H1 (cell line): ENCODE data around the gene RASAL1. TPM values are rescaled to one million over a fixed set of nuclear protein-coding genes. Genes with fewer than 3 reads are reported as not detected.

Experiments
- CTCF ChIA-PET: fragments of 300-600 bp; sonication (Branson Sonifier 250); formaldehyde crosslinking; loops from one replicate; lab custom pipeline; 2021; ENCODE audit not compliant: partially characterized antibody; lab: Charles Lee
- POLR2A ChIA-PET: fragments of 300-600 bp; sonication (Branson Sonifier 250); formaldehyde crosslinking; loops from one replicate; lab custom pipeline; 2021; ENCODE audit warnings: inconsistent platforms; ENCODE audit not compliant: partially characterized antibody; lab: Charles Lee
- DNase-seq, 2 experiments: peaks; one replicate each; pipeline versions ENCODE4 v3.0.0 to v3.0.0-alpha.2; 2010 to 2022; ENCODE audit warnings: low spot score in 2 of 2, low read depth in 1 of 2, mixed read lengths in 1 of 2
- FAIRE-seq: peaks from 2 replicates; lab custom pipeline; 2011; peaks lifted over from hg19 to GRCh38; lab: Jason Lieb, UNC
- H2AFZ ChIP-seq: 2 replicates; pipeline ENCODE4 v1.8.1; 2012; ENCODE audit warnings: low read length, inconsistent platforms
- H2AK5ac ChIP-seq: 2 replicates; pipeline ENCODE4 v1.6.1; 2013; ENCODE audit warnings: low read depth, low read length
- H2BK120ac ChIP-seq: replicated peaks from 2 replicates; pipeline ENCODE3; 2013; ENCODE audit warnings: low read depth, low read length, inconsistent platforms
- H2BK12ac ChIP-seq: 2 replicates; pipeline ENCODE4 v1.6.1; 2013; ENCODE audit warnings: low read depth, low read length
- H2BK15ac ChIP-seq: 2 replicates; pipeline ENCODE4 v1.6.1; 2013; ENCODE audit warnings: low read length
- H2BK20ac ChIP-seq: 2 replicates; pipeline ENCODE4 v1.6.1; 2013; ENCODE audit warnings: low read length
- H2BK5ac ChIP-seq: 2 replicates; pipeline ENCODE4 v1.6.1; 2013; ENCODE audit warnings: low read depth, low read length
- H3K14ac ChIP-seq: 2 replicates; pipeline ENCODE4 v1.6.1; 2013; ENCODE audit warnings: inconsistent platforms; ENCODE audit not compliant: insufficient read length
- H3K18ac ChIP-seq: 2 replicates; pipeline ENCODE4 v1.6.1; 2013; ENCODE audit warnings: low read length; ENCODE audit errors: extremely low read depth
- H3K23ac ChIP-seq: 2 replicates; pipeline ENCODE4 v1.6.1; 2013; ENCODE audit warnings: inconsistent platforms; ENCODE audit not compliant: insufficient read length
- H3K23me2 ChIP-seq: 2 replicates; pipeline ENCODE4 v1.6.1; 2013; ENCODE audit warnings: low read depth, low read length
- H3K27ac ChIP-seq: 2 replicates; pipeline ENCODE4 v1.6.1; 2011; ENCODE audit warnings: low read depth, low read length, inconsistent platforms
- H3K27me3 ChIP-seq, 4 experiments: replicated peaks in 1 of 4; 1 replicate in 1 of 4; 2 replicates in 3 of 4; pipeline versions ENCODE4 v1.6.1 to v1.8.1; 2011 to 2013; ENCODE audit warnings: low read length in 3 of 4, mild to moderate bottlenecking in 3 of 4, inconsistent platforms in 2 of 4, mixed read lengths in 2 of 4, moderate library complexity in 1 of 4; ENCODE audit not compliant: control insufficient read depth in 3 of 4, insufficient read depth in 3 of 4; ENCODE audit errors: extremely low read depth in 1 of 4
- H3K36me3 ChIP-seq, 4 experiments: 2 replicates each; pipeline versions ENCODE4 v1.6.1 to v1.8.1; 2011 to 2013; ENCODE audit warnings: mild to moderate bottlenecking in 4 of 4, low read length in 3 of 4, moderate library complexity in 2 of 4, control low read depth in 1 of 4, inconsistent platforms in 1 of 4; ENCODE audit not compliant: insufficient read depth in 4 of 4, control insufficient read depth in 2 of 4
- H3K4ac ChIP-seq: replicated peaks from 2 replicates; pipeline ENCODE3; 2013; ENCODE audit warnings: low read length, low read depth, mixed read lengths, inconsistent platforms; ENCODE audit not compliant: insufficient read length
- H3K4me1 ChIP-seq, 4 experiments: replicated peaks in 1 of 4; 1 replicate in 1 of 4; 2 replicates in 3 of 4; pipeline versions ENCODE4 v1.6.1 to v1.8.1; 2011 to 2013; ENCODE audit warnings: low read length in 3 of 4, inconsistent platforms in 2 of 4, mixed read lengths in 1 of 4; ENCODE audit not compliant: insufficient read depth in 4 of 4, control insufficient read depth in 3 of 4
- H3K4me2 ChIP-seq, 2 experiments: 2 replicates each; pipeline versions ENCODE4 v1.6.1 to v1.8.1; 2011 to 2013; ENCODE audit warnings: low read depth in 2 of 2, low read length in 2 of 2, control low read depth in 1 of 2, inconsistent platforms in 1 of 2, mild to moderate bottlenecking in 1 of 2; ENCODE audit not compliant: insufficient read depth in 1 of 2
- H3K4me3 ChIP-seq, 4 experiments: fragments of 200-600, 300-600 bp in 1 of 4; sonication (generic), shearing (Covaris generic), sonication (Bioruptor Twin) in 1 of 4; 2 replicates each; pipeline versions ENCODE4 v1.5.1 to v1.8.1; 2011 to 2016; ENCODE audit warnings: low read length in 4 of 4, low read depth in 3 of 4, control low read depth in 2 of 4, inconsistent platforms in 2 of 4, mild to moderate bottlenecking in 2 of 4, mixed read lengths in 1 of 4, moderate library complexity in 1 of 4; ENCODE audit not compliant: insufficient read depth in 2 of 4; ENCODE audit errors: extremely low read depth in 1 of 4
- H3K56ac ChIP-seq: replicated peaks from 2 replicates; pipeline ENCODE3; 2013; ENCODE audit warnings: low read depth, mild to moderate bottlenecking, mixed read lengths, low read length, inconsistent platforms; ENCODE audit not compliant: insufficient read length
- H3K79me1 ChIP-seq: 2 replicates; pipeline ENCODE4 v1.6.1; 2013; ENCODE audit warnings: low read depth, low read length, control low read depth
- H3K79me2 ChIP-seq, 2 experiments: 2 replicates each; pipeline versions ENCODE4 v1.6.1 to v1.8.1; 2012 to 2013; ENCODE audit warnings: low read length in 2 of 2, mild to moderate bottlenecking in 2 of 2, inconsistent platforms in 1 of 2; ENCODE audit not compliant: insufficient read depth in 2 of 2, control insufficient read depth in 1 of 2
- H3K9ac ChIP-seq, 4 experiments: replicated peaks in 1 of 4; 1 replicate in 1 of 4; 2 replicates in 3 of 4; pipeline versions ENCODE4 v1.6.1 to v1.8.1; 2011 to 2013; ENCODE audit warnings: low read depth in 3 of 4, low read length in 3 of 4, control low read depth in 2 of 4, mild to moderate bottlenecking in 2 of 4, moderate library complexity in 2 of 4, inconsistent platforms in 1 of 4; ENCODE audit errors: extremely low read depth in 1 of 4
- H3K9me3 ChIP-seq, 2 experiments: 2 replicates each; pipeline versions ENCODE4 v1.6.1 to v1.8.1; 2012 to 2013; ENCODE audit warnings: mild to moderate bottlenecking in 2 of 2, moderate library complexity in 2 of 2, control low read depth in 1 of 2, inconsistent platforms in 1 of 2, low read depth in 1 of 2, low read length in 1 of 2, mixed read lengths in 1 of 2; ENCODE audit not compliant: insufficient read depth in 2 of 2
- H4K20me1 ChIP-seq, 2 experiments: replicated peaks in 1 of 2; 2 replicates each; pipeline versions ENCODE3 to v1.8.1; 2011 to 2013; ENCODE audit warnings: inconsistent platforms in 2 of 2, low read length in 2 of 2, mild to moderate bottlenecking in 1 of 2; ENCODE audit not compliant: insufficient read depth in 2 of 2, control insufficient read depth in 1 of 2
- H4K5ac ChIP-seq: 2 replicates; pipeline ENCODE4 v1.6.1; 2013; ENCODE audit warnings: low read length, low read depth, mixed read lengths, inconsistent platforms; ENCODE audit not compliant: insufficient read length
- H4K8ac ChIP-seq: 2 replicates; pipeline ENCODE4 v1.8.0; 2013; ENCODE audit warnings: mild to moderate bottlenecking, moderate library complexity, low read length, inconsistent platforms; ENCODE audit not compliant: insufficient read depth; ENCODE audit errors: extremely low read depth
- H4K91ac ChIP-seq: replicated peaks from 2 replicates; pipeline ENCODE3; 2013; ENCODE audit warnings: low read length, mixed read lengths, inconsistent platforms; ENCODE audit not compliant: insufficient read length
- BCL11A ChIP-seq, 2 experiments: IDR thresholded peaks; one replicate each; pipeline ENCODE4 v1.6.1; 2011; ENCODE audit warnings: low read depth in 2 of 2, low read length in 2 of 2, mild to moderate bottlenecking in 2 of 2
- WGBS, 2 experiments: shearing (Covaris generic) in 1 of 2; methylation state at CpG; one replicate each; pipeline versions ENCODE4 v1.1.6 to v1.1.7; 2013 to 2015; ENCODE audit warnings: low lambda C conversion rate in 2 of 2, mixed read lengths in 2 of 2, inconsistent platforms in 1 of 2, low coverage in 1 of 2, missing lambda C conversion rate in 1 of 2; ENCODE audit not compliant: insufficient replicate concordance in 2 of 2, insufficient coverage in 1 of 2, insufficient read length in 1 of 2; ENCODE audit errors: extremely low coverage in 1 of 2, missing lambda C conversion rate in 1 of 2; 5-methylcytosine and 5-hydroxymethylcytosine counted together
- polyA plus RNA-seq, 7 experiments: library from polyadenylated mRNA; depleted of rRNA in 3 of 7; stranded (reverse) in 5 of 7; unstranded in 2 of 7; fragments of >200 nt in 5 of 7; fragments of 200-250 nt in 2 of 7; gene quantifications; 1 replicate in 5 of 7; 2 replicates in 1 of 7; 4 replicates in 1 of 7; pipeline versions ENCODE4 v1.2.1 to v1.2.3, GENCODE V29; 2011 to 2013; ENCODE audit warnings: missing spikeins in 2 of 7, mixed read lengths in 2 of 7
- total RNA-seq: library from RNA; stranded (reverse); fragmentation: NEBNext Ultra II Directional; extraction: Animal tissue kit (Norgen Biotek cat#: 25700); gene quantifications from 2 replicates; pipeline ENCODE4 v1.2.1, GENCODE V29; 2021

RASAL1 gene
- total and polyA plus RNA-seq, 2 of the 8 experiments (the other 6 are each of a cell fraction or from before 2014, with no cell fraction given), result 3.7 to 5.0 TPM

- CTCF ChIA-PET, result interaction anchor here (0.5 to 8.8 kb wide), 16 partner anchors 7 to 258 kb away, joined by 3 to 139 read pairs (median 6); partner anchors contain the start of genes CFAP73 and RASAL1
- H3K79me2 ChIP-seq, result no peaks in the 10 kb centered on the region
- no peak for FAIRE-seq
Observed at GRCh38 chr12:113091506-113091905, 44.1 kb downstream of the RASAL1 start.

More at GRCh38 chr12:113091506-113091905, 44.1 kb downstream of the RASAL1 start:
- Histone ChIP-seq H3K56ac (no peak overlapping the region), H3K27me3 (no peaks in the 10 kb centered on the region), H3K4me2 (no peak overlapping the region), H2BK15ac (no peak overlapping the region), H2BK120ac (no peak overlapping the region), H2BK5ac (no peak overlapping the region), H3K23me2 (peaks cover 3% of the 10 kb centered on the region; the same call in 1 of the 2 replicates), H4K8ac (no peak overlapping the region), H4K5ac (no peak overlapping the region), H2AFZ (no peak overlapping the region), H3K4ac (no peak overlapping the region), H3K9ac (peak overlapping the region in 1 of 4 experiments; percentile 37; a peak in 1 of 7 replicates), H3K18ac (no peak overlapping the region), H2BK20ac (no peak overlapping the region), H4K20me1 (peaks cover 0 to 2% of the 10 kb centered on the region in 2 experiments), H3K4me1 (peaks cover 0 to 13% (median 9%) of the 10 kb centered on the region in 4 experiments; a peak in 5 of 7 replicates), H3K23ac (no peak overlapping the region), H2BK12ac (peak overlapping the region; percentile 39; the same call in 1 of the 2 replicates), H3K27ac (no peak overlapping the region), H3K36me3 (no peaks in the 10 kb centered on the region), H3K9me3 (no peaks in the 10 kb centered on the region), H2AK5ac (peak overlapping the region; percentile 97), H4K91ac (no peak overlapping the region), H3K4me3 (no peak overlapping the region), H3K79me1 (no peaks in the 10 kb centered on the region), H3K14ac (no peak overlapping the region)
- 79% methylated on average over 3 of the region's 3 CpGs; no CpG with 5 or more reads in 1 of the 2 experiments for WGBS, 2 experiments
- no peak for DNase-seq
- POLR2A ChIA-PET, result no interaction called here
- no peak for TF ChIP-seq BCL11A (IDR thresholded peaks at IDR 0.05; ENCODE audit: low read depth in 2 of 2, low read length in 2 of 2)
